ENCODE data around the gene CIROP.

GRCh38 chr14:23097786-23098185 is 7.0 kb downstream of the CIROP start:
- TF ChIP-seq CTCF (conservative IDR thresholded peaks at IDR 0.05) (no peak), EZH2 (IDR thresholded peaks at IDR 0.05; ENCODE audit: low read depth) (no peak)
